Left ventricle myocardium inferior (tissue), 1 donor: Measurements from ENCODE around the gene TBC1D32. TPM values are rescaled to one million over a fixed set of nuclear protein-coding genes. Genes with fewer than 3 reads are reported as not detected.
"Not testable (repeated sequence)": the region's sequence is repeated elsewhere in the genome, so short reads cannot be mapped to it uniquely, and the experiment has no call there.

Source experiments
- DNase-seq: peaks from one replicate; pipeline ENCODE4 v3.0.0-alpha.2; 2020
- H3K27ac ChIP-seq: fragments of 200-600 bp; replicated peaks from 2 replicates; pipeline ENCODE4 v1.8.0; 2021
- H3K27me3 ChIP-seq: fragments of 200-600 bp; 2 replicates; pipeline ENCODE4 v1.8.0; 2021; ENCODE audit warnings: low read depth
- H3K36me3 ChIP-seq: fragments of 200-600 bp; 2 replicates; pipeline ENCODE4 v1.8.0; 2021
- H3K4me1 ChIP-seq: fragments of 200-600 bp; 2 replicates; pipeline ENCODE4 v1.8.0; 2021
- H3K4me3 ChIP-seq: fragments of 200-600 bp; 2 replicates; pipeline ENCODE4 v1.8.0; 2021; ENCODE audit warnings: mild to moderate bottlenecking, moderate library complexity
- H3K9me3 ChIP-seq: fragments of 200-600 bp; replicated peaks from 2 replicates; pipeline ENCODE4 v1.8.0; 2021
- intact Hi-C: fragments of 100-400 bp; cut with micrococcal nuclease; formaldehyde crosslinking; loops from one replicate; pipeline ENCODE4 v1.11.0; 2022
- total RNA-seq: library from RNA; stranded (reverse); fragmentation: NEBNext Ultra II Directional; extraction: Animal tissue kit (Norgen Biotek cat#: 25700); gene quantifications from one replicate; pipeline ENCODE4 v1.2.1, GENCODE V29; 2021
- TF ChIP-seq, protein P1 (sequence below): fragments of 200-600 bp; IDR thresholded peaks from 2 replicates; pipeline ENCODE4 v1.8.0; 2021; ENCODE audit warnings: antibody characterized with exemption, mild to moderate bottlenecking, borderline replicate concordance
- donor health status: DM: no; HTN: yes; CAD: no; lungs with severe emphysema.

TBC1D32 gene
- total RNA-seq, 1 donor from 2014 or later: 3.5 TPM

DNA sequence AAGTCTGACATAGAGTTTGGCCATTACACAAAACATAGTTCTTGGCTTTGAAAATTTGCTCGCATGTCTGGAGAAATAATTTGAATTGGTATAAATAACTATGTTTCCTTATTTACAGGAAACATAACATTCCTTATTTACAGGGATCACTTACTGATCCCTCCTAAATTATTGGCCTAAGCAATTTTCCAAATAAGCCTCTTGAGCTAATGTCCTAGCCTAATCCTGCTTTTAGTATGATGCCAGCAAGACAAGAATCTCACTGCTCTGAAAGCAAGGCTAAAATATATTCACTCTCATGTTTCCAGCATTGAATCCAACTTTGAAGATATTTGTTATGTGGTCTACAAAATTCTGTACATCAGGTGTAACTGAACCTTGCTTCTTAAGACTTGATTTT, 4.1 kb upstream of the TBC1D32 start:
- intact Hi-C loops: no loop called here
- H3K36me3 ChIP-seq: no peaks in the 10 kb centered on the region
- H3K9me3 ChIP-seq: no peaks in the 10 kb centered on the region
- no peaks in the 10 kb centered on the region for H3K27me3 ChIP-seq
- no peak overlapping the region for H3K27ac ChIP-seq
- TF ChIP-seq, protein P1, sequence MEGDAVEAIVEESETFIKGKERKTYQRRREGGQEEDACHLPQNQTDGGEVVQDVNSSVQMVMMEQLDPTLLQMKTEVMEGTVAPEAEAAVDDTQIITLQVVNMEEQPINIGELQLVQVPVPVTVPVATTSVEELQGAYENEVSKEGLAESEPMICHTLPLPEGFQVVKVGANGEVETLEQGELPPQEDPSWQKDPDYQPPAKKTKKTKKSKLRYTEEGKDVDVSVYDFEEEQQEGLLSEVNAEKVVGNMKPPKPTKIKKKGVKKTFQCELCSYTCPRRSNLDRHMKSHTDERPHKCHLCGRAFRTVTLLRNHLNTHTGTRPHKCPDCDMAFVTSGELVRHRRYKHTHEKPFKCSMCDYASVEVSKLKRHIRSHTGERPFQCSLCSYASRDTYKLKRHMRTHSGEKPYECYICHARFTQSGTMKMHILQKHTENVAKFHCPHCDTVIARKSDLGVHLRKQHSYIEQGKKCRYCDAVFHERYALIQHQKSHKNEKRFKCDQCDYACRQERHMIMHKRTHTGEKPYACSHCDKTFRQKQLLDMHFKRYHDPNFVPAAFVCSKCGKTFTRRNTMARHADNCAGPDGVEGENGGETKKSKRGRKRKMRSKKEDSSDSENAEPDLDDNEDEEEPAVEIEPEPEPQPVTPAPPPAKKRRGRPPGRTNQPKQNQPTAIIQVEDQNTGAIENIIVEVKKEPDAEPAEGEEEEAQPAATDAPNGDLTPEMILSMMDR: no peak
- no peak for DNase-seq
- no peak overlapping the region for H3K4me3 ChIP-seq
- peaks cover 12% of the 10 kb centered on the region for H3K4me1 ChIP-seq

DNA sequence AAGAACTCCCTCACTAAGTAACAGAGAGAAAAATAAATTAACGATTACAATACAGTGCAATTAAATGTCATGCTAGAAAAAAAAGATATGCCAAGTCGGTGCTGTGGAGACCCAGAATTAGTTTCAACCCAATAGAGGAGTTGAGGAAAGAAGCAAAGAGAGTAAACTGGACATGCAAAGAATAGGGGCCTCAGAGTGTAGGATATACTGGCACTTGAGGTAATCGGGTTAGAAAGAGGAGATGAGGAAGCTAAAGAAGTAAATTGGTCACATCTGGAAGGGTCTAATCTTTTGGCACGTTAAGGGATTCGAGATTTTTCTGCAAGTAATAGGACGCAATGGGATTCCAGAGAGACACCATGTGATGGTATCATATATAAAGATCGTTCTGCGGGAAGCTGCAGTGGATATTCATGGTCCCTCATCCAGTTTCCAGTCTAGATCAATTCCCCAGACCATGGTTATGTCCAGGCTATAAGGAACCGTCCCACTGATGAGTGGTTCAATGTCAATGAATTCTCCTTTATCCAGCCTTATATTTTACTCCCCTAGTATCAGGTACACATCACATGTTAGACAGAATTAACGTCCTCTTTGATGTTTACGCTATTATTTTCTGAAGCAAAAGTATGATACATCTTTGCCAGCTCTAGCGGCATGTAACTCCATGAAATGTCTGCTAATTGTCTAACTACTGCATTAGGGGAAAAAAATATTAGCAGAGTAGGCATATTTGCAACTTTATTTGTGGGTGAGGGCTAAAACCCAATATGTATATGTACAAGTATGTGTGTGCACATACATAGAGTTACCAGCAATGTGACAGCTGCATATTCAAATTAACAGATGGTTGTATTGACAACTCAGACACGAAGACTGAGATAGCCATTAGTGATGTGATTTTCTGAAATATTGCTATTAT, 1.1 kb upstream of the TBC1D32 start:
- intact Hi-C loops: no loop called here
- no peaks in the 10 kb centered on the region for H3K9me3 ChIP-seq
- DNase-seq: no peak
- H3K27ac ChIP-seq: peak overlapping the region; percentile 92
- H3K4me1 ChIP-seq: peaks cover 12% of the 10 kb centered on the region
- H3K36me3 ChIP-seq: no peaks in the 10 kb centered on the region
- TF ChIP-seq, protein P1: no peak
- H3K27me3 ChIP-seq: no peaks in the 10 kb centered on the region
- H3K4me3 ChIP-seq: peak overlapping the region; percentile 76

DNA sequence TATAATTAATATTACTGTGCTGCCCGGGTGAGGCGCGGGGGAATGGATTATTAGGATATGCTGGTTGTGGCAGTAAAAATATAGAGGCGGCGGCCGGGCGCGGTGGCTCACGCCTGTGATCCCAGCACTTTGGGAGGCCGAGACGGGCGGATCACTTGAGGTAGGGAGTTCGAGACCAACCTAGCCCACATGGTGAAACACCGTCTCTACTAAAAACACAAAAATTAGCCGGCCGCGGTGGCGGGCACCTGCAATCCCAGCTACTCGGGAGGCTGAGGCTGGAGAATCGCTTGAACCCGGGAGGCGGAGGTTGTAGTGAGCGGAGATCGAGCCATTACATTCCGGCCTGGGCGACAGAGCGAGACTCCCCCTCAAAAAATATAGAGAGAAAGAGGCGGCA, 586 bp downstream of the TBC1D32 start:
- intact Hi-C loops, H3K36me3 ChIP-seq, H3K27ac ChIP-seq, H3K27me3 ChIP-seq, H3K9me3 ChIP-seq: not testable (repeated sequence)
- Histone ChIP-seq H3K4me3 (peak overlapping the region; percentile 76), H3K4me1 (peaks cover 12% of the 10 kb centered on the region)
- DNase-seq: peak; percentile 13

GRCh38 chr6:121333196-121333595, 1.1 kb downstream of the TBC1D32 start:
- intact Hi-C loops: no loop called here
- Histone ChIP-seq H3K27me3 (no peaks in the 10 kb centered on the region), H3K4me3 (no peak overlapping the region), H3K4me1 (peaks cover 12% of the 10 kb centered on the region), H3K27ac (no peak overlapping the region), H3K36me3 (no peaks in the 10 kb centered on the region), H3K9me3 (no peaks in the 10 kb centered on the region)
- TF ChIP-seq, protein P1: no peak
- DNase-seq: no peak

DNA sequence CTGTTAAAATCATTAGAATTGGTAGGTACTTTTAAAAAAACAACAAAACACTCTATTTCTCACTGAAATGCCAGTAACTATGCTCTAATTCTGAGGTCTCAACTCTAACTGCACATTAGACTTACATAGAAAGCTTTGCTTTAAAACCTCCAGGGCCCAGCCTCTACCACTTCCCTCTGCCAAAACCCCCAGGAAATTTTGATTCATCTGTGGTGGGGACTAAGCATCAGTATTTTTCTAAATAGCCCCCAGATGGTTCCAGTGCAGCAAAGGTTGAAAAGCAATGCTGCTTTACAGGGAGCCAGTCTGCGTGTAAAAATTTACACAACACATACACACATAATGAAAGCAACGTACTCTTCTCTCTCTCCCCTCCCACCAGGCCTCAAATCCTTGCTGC, 3.8 kb downstream of the TBC1D32 start:
- DNase-seq: no peak
- intact Hi-C loops: no loop called here
- peaks cover 12% of the 10 kb centered on the region for H3K4me1 ChIP-seq
- TF ChIP-seq, protein P1: no peak
- H3K27me3 ChIP-seq: no peaks in the 10 kb centered on the region
- H3K27ac ChIP-seq: no peak overlapping the region
- no peaks in the 10 kb centered on the region for H3K9me3 ChIP-seq
- H3K36me3 ChIP-seq: no peaks in the 10 kb centered on the region
- no peak overlapping the region for H3K4me3 ChIP-seq

DNA sequence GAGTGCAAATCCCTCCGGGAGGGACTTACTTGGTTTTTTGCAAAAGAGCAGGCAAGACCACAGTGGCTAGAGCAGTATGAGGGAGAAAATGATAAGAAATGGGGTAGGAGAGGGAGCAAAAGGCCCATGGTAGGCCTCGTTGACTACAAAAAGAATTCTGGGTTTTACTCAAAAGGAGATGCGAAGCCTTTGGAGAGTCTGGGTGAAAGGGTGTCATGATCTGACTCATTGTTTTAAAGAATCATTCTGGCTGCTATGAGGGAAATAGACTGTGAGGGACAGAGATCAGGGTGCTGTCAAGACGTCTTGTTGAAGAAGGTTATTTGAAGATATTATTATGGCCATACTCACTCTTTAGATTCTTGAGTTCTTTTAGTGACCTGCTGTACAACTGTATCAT, 13.0 kb downstream of the TBC1D32 start:
- Histone ChIP-seq H3K9me3 (no peaks in the 10 kb centered on the region), H3K27me3 (no peaks in the 10 kb centered on the region), H3K36me3 (peaks cover 6% of the 10 kb centered on the region), H3K27ac (no peak overlapping the region), H3K4me3 (no peak overlapping the region), H3K4me1 (no peaks in the 10 kb centered on the region)
- intact Hi-C loops: no loop called here
- no peak for DNase-seq
- TF ChIP-seq, protein P1: no peak
